ENCODE results near the gene CCDC177. TPM values are rescaled to one million over a fixed set of nuclear protein-coding genes. Genes with fewer than 3 reads are reported as not detected.

CCDC177 gene
- polyA plus RNA-seq, 3 donors, result not detected

DNA sequence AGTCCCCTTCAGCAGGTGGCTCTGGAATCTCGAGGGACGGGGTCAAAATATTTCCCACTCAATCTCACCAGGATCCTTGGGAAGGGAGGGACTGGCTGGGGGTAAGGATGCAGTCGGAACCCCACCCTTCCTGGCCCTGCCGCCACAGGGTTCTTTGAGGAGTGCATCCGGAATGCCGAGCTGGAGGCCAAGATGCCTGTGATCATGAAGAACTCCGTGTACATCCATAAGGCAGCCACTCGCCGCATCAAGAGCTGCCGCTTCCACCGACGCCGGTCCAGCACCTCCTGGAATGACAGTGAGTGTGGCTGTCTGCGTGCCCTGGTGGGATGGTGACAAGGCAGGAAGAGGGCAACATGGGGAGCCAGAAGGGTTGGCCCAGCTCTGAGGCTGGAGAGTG is 47.0 kb downstream of the CCDC177 start:
- Histone ChIP-seq H3K27ac (ENCODE audit: low read depth in 1 of 2, low read length in 2 of 2) (no peak overlapping the region), H3K4me1 (ENCODE audit: control insufficient read depth in 1 of 2, insufficient read depth in 2 of 2, low read length in 2 of 2) (no peaks in the 10 kb centered on the region), H2AFZ (ENCODE audit: insufficient read depth, low read depth, low read length, poor library complexity, severe bottlenecking) (no peak overlapping the region), H3K9me3 (replicated peaks in 1 of 2; ENCODE audit: control insufficient read depth in 1 of 2, insufficient read depth in 1 of 2, low read length in 2 of 2) (no peaks in the 10 kb centered on the region), H3K27me3 (ENCODE audit: control insufficient read depth in 2 of 2, insufficient read depth in 2 of 2, low read length in 2 of 2) (no peaks in the 10 kb centered on the region), H3K4me3 (replicated peaks in 1 of 3; ENCODE audit: low read depth in 2 of 3, low read length in 3 of 3) (no peak overlapping the region), H3K79me2 (ENCODE audit: insufficient read depth, low read length) (no peaks in the 10 kb centered on the region), H3K36me3 (replicated peaks in 1 of 2; ENCODE audit: control insufficient read depth in 1 of 2, insufficient read depth in 2 of 2, low read length in 2 of 2) (no peaks in the 10 kb centered on the region), H3K9ac (ENCODE audit: insufficient read depth, low read length, poor library complexity, severe bottlenecking) (no peak overlapping the region), H3K4me2 (replicated peaks; ENCODE audit: extremely low read depth, low read length, poor library complexity, severe bottlenecking) (no peak overlapping the region), H4K20me1 (ENCODE audit: insufficient read depth, low read length) (no peaks in the 10 kb centered on the region)
- TF ChIP-seq, protein P1, sequence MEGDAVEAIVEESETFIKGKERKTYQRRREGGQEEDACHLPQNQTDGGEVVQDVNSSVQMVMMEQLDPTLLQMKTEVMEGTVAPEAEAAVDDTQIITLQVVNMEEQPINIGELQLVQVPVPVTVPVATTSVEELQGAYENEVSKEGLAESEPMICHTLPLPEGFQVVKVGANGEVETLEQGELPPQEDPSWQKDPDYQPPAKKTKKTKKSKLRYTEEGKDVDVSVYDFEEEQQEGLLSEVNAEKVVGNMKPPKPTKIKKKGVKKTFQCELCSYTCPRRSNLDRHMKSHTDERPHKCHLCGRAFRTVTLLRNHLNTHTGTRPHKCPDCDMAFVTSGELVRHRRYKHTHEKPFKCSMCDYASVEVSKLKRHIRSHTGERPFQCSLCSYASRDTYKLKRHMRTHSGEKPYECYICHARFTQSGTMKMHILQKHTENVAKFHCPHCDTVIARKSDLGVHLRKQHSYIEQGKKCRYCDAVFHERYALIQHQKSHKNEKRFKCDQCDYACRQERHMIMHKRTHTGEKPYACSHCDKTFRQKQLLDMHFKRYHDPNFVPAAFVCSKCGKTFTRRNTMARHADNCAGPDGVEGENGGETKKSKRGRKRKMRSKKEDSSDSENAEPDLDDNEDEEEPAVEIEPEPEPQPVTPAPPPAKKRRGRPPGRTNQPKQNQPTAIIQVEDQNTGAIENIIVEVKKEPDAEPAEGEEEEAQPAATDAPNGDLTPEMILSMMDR (IDR thresholded peaks at IDR 0.05), result no peak
- H3K9me3 Mint-ChIP-seq, result no peaks in the 10 kb centered on the region
- peaks cover 2 to 4% (median 4%) of the 10 kb centered on the region in 3 donors for H3K27me3 Mint-ChIP-seq (ENCODE audit: low read depth in 3 of 3)
- intact Hi-C loops (cut with micrococcal nuclease), result no loop called here
- H3K4me1 Mint-ChIP-seq, result no peaks in the 10 kb centered on the region
- 95% methylated on average over 8 of the region's 14 CpGs for WGBS (ENCODE audit: insufficient coverage)
- no peak overlapping the region for H3K4me3 Mint-ChIP-seq
- no peak for DNase-seq
- no peaks in the 10 kb centered on the region for H3K36me3 Mint-ChIP-seq
- peak overlapping the region in 2 of 7 donors; percentile 16 to 38 for H3K27ac Mint-ChIP-seq

DNA sequence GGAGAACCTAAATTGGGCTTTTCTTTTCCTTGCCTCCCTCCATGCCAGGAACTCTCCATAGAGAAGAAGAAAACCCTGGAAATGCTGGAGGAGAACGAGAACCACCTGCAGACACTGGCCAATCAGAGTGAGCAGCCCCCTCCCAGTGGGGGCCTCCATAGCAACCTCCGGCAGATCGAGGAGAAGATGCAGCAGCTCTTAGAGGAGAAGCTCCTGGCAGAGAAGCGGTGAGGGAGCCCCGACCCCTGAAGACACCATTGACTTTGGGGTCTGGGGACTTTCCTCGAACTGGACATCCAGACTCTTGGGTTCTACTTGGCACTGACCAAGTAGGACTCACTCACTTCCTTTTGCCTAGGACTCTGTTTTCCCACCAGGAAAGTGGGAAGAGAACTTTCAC is 48.8 kb downstream of the CCDC177 start:
- Histone ChIP-seq H2AFZ (ENCODE audit: insufficient read depth, low read depth, low read length, poor library complexity, severe bottlenecking) (no peak overlapping the region), H3K4me3 (replicated peaks in 1 of 3; ENCODE audit: low read depth in 2 of 3, low read length in 3 of 3) (no peak overlapping the region), H4K20me1 (ENCODE audit: insufficient read depth, low read length) (no peaks in the 10 kb centered on the region), H3K27me3 (ENCODE audit: control insufficient read depth in 2 of 2, insufficient read depth in 2 of 2, low read length in 2 of 2) (no peaks in the 10 kb centered on the region), H3K4me2 (replicated peaks; ENCODE audit: extremely low read depth, low read length, poor library complexity, severe bottlenecking) (no peak overlapping the region), H3K4me1 (ENCODE audit: control insufficient read depth in 1 of 2, insufficient read depth in 2 of 2, low read length in 2 of 2) (no peaks in the 10 kb centered on the region), H3K27ac (ENCODE audit: low read depth in 1 of 2, low read length in 2 of 2) (no peak overlapping the region), H3K9ac (ENCODE audit: insufficient read depth, low read length, poor library complexity, severe bottlenecking) (no peak overlapping the region), H3K36me3 (replicated peaks in 1 of 2; ENCODE audit: control insufficient read depth in 1 of 2, insufficient read depth in 2 of 2, low read length in 2 of 2) (no peaks in the 10 kb centered on the region), H3K9me3 (replicated peaks in 1 of 2; ENCODE audit: control insufficient read depth in 1 of 2, insufficient read depth in 1 of 2, low read length in 2 of 2) (no peaks in the 10 kb centered on the region), H3K79me2 (ENCODE audit: insufficient read depth, low read length) (no peaks in the 10 kb centered on the region)
- Mint-ChIP-seq H3K4me1 (no peaks in the 10 kb centered on the region), H3K36me3 (no peaks in the 10 kb centered on the region), H3K27ac (peak overlapping the region in 1 of 7 donors; percentile 15), H3K9me3 (no peaks in the 10 kb centered on the region), H3K27me3 (ENCODE audit: low read depth in 3 of 3) (peaks cover 0 to 7% (median 4%) of the 10 kb centered on the region in 3 donors), H3K4me3 (no peak overlapping the region)
- intact Hi-C loops (cut with micrococcal nuclease), result no loop called here
- TF ChIP-seq, protein P1 (IDR thresholded peaks at IDR 0.05), result no peak
- 85% methylated on average over 6 of the region's 6 CpGs for WGBS (ENCODE audit: insufficient coverage)
- no peak for DNase-seq
